Cardiac muscle cell (in vitro differentiated cells and primary cell): Measurements from ENCODE around the gene LRRC8C. TPM values are rescaled to one million over a fixed set of nuclear protein-coding genes. Genes with fewer than 3 reads are reported as not detected.

Experiments
- DNase-seq, 2 donors: peaks; one replicate each; pipeline versions ENCODE4 v3.0.0 to v3.0.0-alpha.2; 2010 to 2017; ENCODE audit warnings: low read depth in 1 of 2, low spot score in 1 of 2
- H3K27ac ChIP-seq: fragments of 200-600 bp; sonication (generic); 2 replicates; pipeline ENCODE4 v1.5.1; 2016
- H3K27me3 ChIP-seq: fragments of 200-600 bp; sonication (generic); 2 replicates; pipeline ENCODE4 v1.6.0; 2016; ENCODE audit warnings: control low read depth
- H3K36me3 ChIP-seq: fragments of 200-600 bp; sonication (generic); 2 replicates; pipeline ENCODE4 v1.5.1; 2016; ENCODE audit warnings: control low read depth
- H3K4me1 ChIP-seq: fragments of 200-600 bp; sonication (generic); 2 replicates; pipeline ENCODE4 v1.8.1; 2017; ENCODE audit warnings: low read depth, mild to moderate bottlenecking, mixed run types
- H3K4me3 ChIP-seq: fragments of 200-600 bp; sonication (generic); 2 replicates; pipeline ENCODE4 v1.5.1; 2016; ENCODE audit warnings: mild to moderate bottlenecking
- H3K9me3 ChIP-seq: fragments of 200-600 bp; sonication (generic); 2 replicates; pipeline ENCODE4 v1.5.1; 2017; ENCODE audit warnings: low read depth, mild to moderate bottlenecking, control low read depth
- polyA plus RNA-seq: library from polyadenylated mRNA; unstranded; fragments of >200 nt; fragmentation: Nextera tagmentation; extraction: Ambion mirVana; gene quantifications from 2 replicates; pipeline ENCODE4 v1.2.1, GENCODE V29; 2016
- total RNA-seq: library from RNA; depleted of rRNA; stranded (reverse); fragments of >200 nt; gene quantifications from 2 replicates; pipeline ENCODE4 v1.2.3, GENCODE V29; 2016
- TF ChIP-seq, protein P1 (sequence below): IDR thresholded peaks from 2 replicates; pipeline ENCODE4 v1.5.1; 2012; ENCODE audit warnings: low read depth, mild to moderate bottlenecking, low read length

LRRC8C gene
- total and polyA plus RNA-seq, 2 experiments from 2014 or later = 2.3 to 4.3 TPM

DNA sequence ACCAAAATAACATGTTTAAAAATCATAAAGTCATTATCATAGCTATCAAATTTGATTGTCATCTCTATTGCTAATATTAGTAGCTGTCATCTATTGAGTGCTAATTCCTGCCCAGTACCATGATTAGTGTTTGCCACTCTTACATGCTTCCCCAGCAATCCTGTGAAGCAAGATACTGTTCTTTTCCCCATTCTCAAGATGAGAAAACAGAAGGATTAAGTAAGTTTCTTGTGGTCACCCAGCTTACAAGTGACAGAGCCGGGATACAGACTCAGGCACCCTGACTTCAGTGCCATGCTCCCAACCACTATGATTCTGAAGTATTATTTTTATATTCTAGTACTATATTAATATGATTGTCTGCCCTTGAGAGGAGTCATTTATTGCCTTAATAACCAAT lies 36.5 kb downstream of the LRRC8C start:
- Histone ChIP-seq H3K27me3 (no peaks in the 10 kb centered on the region), H3K4me3 (no peak overlapping the region), H3K9me3 (no peaks in the 10 kb centered on the region), H3K36me3 (no peaks in the 10 kb centered on the region), H3K27ac (no peak overlapping the region), H3K4me1 (no peaks in the 10 kb centered on the region)
- no peak for DNase-seq
- TF ChIP-seq, protein P1, sequence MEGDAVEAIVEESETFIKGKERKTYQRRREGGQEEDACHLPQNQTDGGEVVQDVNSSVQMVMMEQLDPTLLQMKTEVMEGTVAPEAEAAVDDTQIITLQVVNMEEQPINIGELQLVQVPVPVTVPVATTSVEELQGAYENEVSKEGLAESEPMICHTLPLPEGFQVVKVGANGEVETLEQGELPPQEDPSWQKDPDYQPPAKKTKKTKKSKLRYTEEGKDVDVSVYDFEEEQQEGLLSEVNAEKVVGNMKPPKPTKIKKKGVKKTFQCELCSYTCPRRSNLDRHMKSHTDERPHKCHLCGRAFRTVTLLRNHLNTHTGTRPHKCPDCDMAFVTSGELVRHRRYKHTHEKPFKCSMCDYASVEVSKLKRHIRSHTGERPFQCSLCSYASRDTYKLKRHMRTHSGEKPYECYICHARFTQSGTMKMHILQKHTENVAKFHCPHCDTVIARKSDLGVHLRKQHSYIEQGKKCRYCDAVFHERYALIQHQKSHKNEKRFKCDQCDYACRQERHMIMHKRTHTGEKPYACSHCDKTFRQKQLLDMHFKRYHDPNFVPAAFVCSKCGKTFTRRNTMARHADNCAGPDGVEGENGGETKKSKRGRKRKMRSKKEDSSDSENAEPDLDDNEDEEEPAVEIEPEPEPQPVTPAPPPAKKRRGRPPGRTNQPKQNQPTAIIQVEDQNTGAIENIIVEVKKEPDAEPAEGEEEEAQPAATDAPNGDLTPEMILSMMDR = no peak

DNA sequence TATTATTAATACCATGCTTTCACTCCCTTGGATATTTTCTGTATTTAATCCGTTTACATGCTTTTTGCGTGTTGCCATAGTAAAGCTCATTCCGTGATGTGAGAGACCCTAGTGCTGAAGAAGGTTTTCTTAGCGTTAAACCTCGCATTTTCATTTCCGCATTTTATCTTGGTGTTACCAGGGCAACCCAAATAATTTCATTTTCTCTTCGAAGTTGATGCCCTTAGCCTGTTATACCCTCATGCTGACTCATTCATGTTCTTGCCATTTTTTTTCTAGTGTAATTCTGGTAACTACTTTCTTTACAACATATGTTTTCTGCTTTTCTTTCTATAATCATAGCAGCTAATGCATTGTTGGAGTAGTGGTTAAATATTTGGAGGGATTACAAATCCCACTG lies 37.2 kb downstream of the LRRC8C start:
- peak in 1 of 2 donors; percentile 75 for DNase-seq
- Histone ChIP-seq H3K27me3 (no peaks in the 10 kb centered on the region), H3K4me3 (no peak overlapping the region), H3K9me3 (no peaks in the 10 kb centered on the region), H3K27ac (no peak overlapping the region), H3K4me1 (no peaks in the 10 kb centered on the region), H3K36me3 (no peaks in the 10 kb centered on the region)
- TF ChIP-seq, protein P1 = no peak

DNA sequence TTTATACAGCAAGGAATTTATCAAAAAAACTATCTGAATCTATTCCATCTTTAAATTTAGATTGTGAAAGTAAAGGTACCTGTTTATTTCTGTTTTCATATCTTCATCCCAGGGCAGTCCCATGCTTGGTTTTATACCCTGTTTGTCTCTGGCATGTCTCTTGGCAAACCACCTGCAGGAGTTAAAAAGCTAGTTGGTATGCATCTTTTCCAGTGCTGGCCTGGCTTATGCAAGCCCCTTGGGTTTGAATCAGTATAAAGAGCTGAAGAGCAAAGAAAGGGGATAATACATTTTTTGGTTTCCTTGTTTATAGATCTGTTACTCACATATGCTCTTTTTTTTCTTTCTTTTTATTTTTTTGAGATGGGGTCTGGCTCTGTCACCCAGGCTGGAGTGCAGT lies 37.8 kb downstream of the LRRC8C start:
- Histone ChIP-seq H3K4me3 (no peak overlapping the region), H3K27me3 (no peaks in the 10 kb centered on the region), H3K36me3 (no peaks in the 10 kb centered on the region), H3K27ac (no peak overlapping the region), H3K9me3 (no peaks in the 10 kb centered on the region), H3K4me1 (no peaks in the 10 kb centered on the region)
- DNase-seq = no peak
- TF ChIP-seq, protein P1 = no peak

DNA sequence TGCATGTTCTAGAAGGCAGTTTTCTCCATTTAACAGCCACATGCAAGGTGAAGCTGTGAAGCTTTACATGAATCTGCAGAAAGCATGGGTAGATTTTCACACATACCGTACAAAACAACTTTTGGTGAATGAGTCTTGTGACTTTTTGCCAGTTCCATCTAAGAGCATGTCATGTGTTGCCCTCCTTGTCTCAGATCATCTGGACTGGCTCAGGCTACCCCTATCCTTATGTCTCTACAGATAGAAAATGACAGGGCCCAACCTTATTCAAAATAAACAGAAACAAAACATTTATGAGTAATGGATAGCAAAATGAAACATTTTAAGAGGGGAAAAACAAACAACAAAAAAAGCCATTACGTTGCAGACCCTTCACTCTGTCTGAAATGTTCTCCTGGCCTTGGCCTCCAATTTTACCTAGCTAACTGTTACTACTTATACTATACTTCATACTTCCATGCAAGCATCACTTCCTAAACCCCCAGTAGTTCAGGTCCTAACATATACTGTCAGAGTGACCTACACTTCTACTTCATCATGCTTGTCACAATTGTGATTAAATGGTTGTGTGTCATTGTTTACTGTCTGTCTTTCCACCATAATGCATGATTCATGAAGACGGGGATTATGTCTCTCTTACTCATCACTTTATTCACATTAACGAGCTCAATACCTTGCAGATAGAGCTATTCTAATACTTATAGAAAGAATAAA lies 39.0 kb downstream of the LRRC8C start:
- Histone ChIP-seq H3K27me3 (no peaks in the 10 kb centered on the region), H3K9me3 (no peaks in the 10 kb centered on the region), H3K4me1 (no peaks in the 10 kb centered on the region), H3K4me3 (no peak overlapping the region), H3K27ac (no peak overlapping the region), H3K36me3 (no peaks in the 10 kb centered on the region)
- no peak for DNase-seq
- TF ChIP-seq, protein P1 = no peak

DNA sequence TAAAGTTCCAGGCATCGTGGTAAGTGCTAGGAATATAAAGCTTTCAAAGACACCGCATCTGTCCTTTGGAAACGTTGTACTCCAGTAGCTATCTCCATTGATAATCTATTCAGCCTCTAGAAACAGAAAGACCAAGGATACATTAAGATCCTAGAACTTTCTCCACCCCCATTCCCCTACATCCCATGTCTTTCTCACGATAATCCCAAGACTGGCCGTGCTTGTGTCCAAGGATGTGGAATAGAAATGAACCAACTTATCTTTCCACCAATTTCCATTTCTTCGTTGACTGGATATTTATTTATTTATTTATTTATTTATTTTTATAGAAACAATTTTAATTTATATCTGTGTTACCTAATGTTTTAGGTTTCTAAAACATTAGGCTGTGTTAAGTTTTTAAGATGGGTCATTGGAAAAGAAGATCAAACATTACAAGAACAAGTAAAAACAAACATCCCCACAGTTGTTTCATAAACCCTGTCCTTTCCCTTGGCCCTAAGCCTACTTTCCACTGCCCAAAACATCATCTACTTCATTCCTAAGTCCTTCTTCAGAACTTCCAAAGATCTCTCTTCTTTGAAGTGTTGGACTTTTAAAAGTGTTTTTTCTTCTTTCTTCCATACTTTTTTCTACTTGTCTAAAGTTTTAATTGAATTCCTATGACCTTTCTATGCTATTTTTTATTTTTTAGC lies 39.7 kb downstream of the LRRC8C start:
- H3K27ac ChIP-seq = no peak overlapping the region
- no peak overlapping the region for H3K4me3 ChIP-seq
- H3K27me3 ChIP-seq = no peaks in the 10 kb centered on the region
- H3K9me3 ChIP-seq = no peaks in the 10 kb centered on the region
- H3K4me1 ChIP-seq = no peaks in the 10 kb centered on the region
- peak in 1 of 2 donors; percentile 20 for DNase-seq
- TF ChIP-seq, protein P1 = no peak
- no peaks in the 10 kb centered on the region for H3K36me3 ChIP-seq
